ENCODE data around the gene SMIM28.

SMIM28 gene

DNA sequence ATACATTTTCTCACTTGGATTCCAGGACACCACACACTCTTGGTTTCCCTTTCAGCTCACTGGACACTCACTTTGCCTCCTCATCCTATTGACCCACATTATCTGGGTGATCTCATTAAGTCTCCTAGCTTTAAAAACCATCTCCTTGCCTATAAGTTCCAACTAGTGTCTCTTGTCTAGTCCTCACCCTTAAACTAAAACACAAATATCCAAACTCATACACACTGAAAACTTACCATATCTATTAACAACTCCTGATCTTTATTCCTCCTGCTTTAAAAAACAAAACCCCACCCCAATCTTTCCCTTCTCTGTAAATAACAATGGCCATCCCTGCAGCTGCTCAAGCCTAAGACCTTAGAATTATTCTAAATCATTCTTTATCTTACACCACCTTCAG lies 3.5 kb upstream of the SMIM28 start:
- Histone ChIP-seq H2AFZ (ENCODE audit: low read length) (no peak overlapping the region), H3K4me1 (ENCODE audit: insufficient read depth, low read length, poor library complexity, severe bottlenecking) (peaks cover 6% of the 10 kb centered on the region), H3K36me3 (ENCODE audit: insufficient read depth, low read length) (no peaks in the 10 kb centered on the region), H3F3A (ENCODE audit: low read depth) (no peaks in the 10 kb centered on the region), H3K4me3 (ENCODE audit: low read length, poor library complexity, severe bottlenecking) (no peak overlapping the region), H3K9ac (ENCODE audit: low read depth, low read length, poor library complexity, severe bottlenecking) (no peak overlapping the region), H3K79me2 (ENCODE audit: insufficient read depth, low read length) (no peaks in the 10 kb centered on the region), H3K27me3 (ENCODE audit: insufficient read depth, low read length, poor library complexity, severe bottlenecking) (no peaks in the 10 kb centered on the region), H4K20me1 (ENCODE audit: insufficient read depth, low read length, poor library complexity, severe bottlenecking) (no peaks in the 10 kb centered on the region), H3K4me2 (ENCODE audit: low read depth, low read length, poor library complexity, severe bottlenecking) (no peak overlapping the region), H3K9me3 (ENCODE audit: insufficient read depth, low read depth, low read length) (no peaks in the 10 kb centered on the region), H3K9me2 (replicated peaks; ENCODE audit: low read depth, low read length) (no peaks in the 10 kb centered on the region)
- no peak for TF ChIP-seq EZH2phosphoT487 (IDR thresholded peaks at IDR 0.05; ENCODE audit: borderline replicate concordance)
- TF ChIP-seq, protein P1, sequence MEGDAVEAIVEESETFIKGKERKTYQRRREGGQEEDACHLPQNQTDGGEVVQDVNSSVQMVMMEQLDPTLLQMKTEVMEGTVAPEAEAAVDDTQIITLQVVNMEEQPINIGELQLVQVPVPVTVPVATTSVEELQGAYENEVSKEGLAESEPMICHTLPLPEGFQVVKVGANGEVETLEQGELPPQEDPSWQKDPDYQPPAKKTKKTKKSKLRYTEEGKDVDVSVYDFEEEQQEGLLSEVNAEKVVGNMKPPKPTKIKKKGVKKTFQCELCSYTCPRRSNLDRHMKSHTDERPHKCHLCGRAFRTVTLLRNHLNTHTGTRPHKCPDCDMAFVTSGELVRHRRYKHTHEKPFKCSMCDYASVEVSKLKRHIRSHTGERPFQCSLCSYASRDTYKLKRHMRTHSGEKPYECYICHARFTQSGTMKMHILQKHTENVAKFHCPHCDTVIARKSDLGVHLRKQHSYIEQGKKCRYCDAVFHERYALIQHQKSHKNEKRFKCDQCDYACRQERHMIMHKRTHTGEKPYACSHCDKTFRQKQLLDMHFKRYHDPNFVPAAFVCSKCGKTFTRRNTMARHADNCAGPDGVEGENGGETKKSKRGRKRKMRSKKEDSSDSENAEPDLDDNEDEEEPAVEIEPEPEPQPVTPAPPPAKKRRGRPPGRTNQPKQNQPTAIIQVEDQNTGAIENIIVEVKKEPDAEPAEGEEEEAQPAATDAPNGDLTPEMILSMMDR (conservative IDR thresholded peaks at IDR 0.05; ENCODE audit: low read length): no peak

DNA sequence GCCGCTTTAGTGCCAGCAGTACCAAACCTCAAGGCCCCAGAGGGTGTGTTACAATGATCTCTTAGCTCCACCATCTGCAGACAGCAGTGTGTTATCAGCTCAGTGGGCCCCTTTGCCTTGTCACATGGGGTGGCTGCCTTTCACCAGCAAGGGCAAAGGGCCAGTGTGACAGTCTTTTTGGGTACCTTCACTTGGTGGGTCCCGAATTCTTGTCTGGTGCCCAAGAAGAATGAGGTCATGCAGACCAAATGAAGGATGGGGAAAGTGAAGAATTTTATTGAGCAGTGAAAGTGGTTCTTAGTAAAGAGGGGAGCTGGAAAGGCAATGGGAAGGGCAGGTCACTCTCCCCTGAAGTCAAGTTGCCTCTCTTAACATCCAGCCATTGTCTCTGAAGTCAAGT lies 2.9 kb upstream of the SMIM28 start:
- Histone ChIP-seq H3F3A (ENCODE audit: low read depth) (no peaks in the 10 kb centered on the region), H3K9me3 (ENCODE audit: insufficient read depth, low read depth, low read length) (no peaks in the 10 kb centered on the region), H3K4me1 (ENCODE audit: insufficient read depth, low read length, poor library complexity, severe bottlenecking) (peaks cover 6% of the 10 kb centered on the region), H4K20me1 (ENCODE audit: insufficient read depth, low read length, poor library complexity, severe bottlenecking) (no peaks in the 10 kb centered on the region), H3K79me2 (ENCODE audit: insufficient read depth, low read length) (no peaks in the 10 kb centered on the region), H3K27me3 (ENCODE audit: insufficient read depth, low read length, poor library complexity, severe bottlenecking) (no peaks in the 10 kb centered on the region), H3K4me3 (ENCODE audit: low read length, poor library complexity, severe bottlenecking) (no peak overlapping the region), H3K4me2 (ENCODE audit: low read depth, low read length, poor library complexity, severe bottlenecking) (no peak overlapping the region), H3K9me2 (replicated peaks; ENCODE audit: low read depth, low read length) (no peaks in the 10 kb centered on the region), H3K36me3 (ENCODE audit: insufficient read depth, low read length) (no peaks in the 10 kb centered on the region), H2AFZ (ENCODE audit: low read length) (no peak overlapping the region), H3K9ac (ENCODE audit: low read depth, low read length, poor library complexity, severe bottlenecking) (no peak overlapping the region)
- TF ChIP-seq, protein P1 (conservative IDR thresholded peaks at IDR 0.05; ENCODE audit: low read length): no peak
- no peak for TF ChIP-seq EZH2phosphoT487 (IDR thresholded peaks at IDR 0.05; ENCODE audit: borderline replicate concordance)

DNA sequence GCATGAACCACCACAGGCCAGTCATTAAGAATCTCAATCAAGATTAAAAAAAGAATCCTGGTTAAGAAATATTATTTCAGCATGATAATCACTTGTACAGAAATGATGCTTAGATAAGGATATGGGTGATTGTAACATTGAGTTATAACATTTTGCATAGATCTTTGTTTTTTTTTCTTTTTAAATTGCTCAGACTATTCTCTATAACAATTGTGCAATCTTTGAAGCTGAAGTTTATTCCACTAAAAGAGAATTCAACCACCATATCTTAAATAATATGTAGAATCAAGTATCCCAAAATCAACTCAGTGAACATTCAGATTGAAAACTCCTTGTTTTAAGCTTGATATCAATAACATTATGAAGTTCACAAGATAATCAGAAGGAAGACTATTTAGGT lies 663 bp upstream of the SMIM28 start:
- no peaks in the 10 kb centered on the region for H3K9me3 ChIP-seq (ENCODE audit: insufficient read depth, low read depth, low read length)
- H3K79me2 ChIP-seq (ENCODE audit: insufficient read depth, low read length): no peaks in the 10 kb centered on the region
- H3K4me2 ChIP-seq (ENCODE audit: low read depth, low read length, poor library complexity, severe bottlenecking): no peak overlapping the region
- H3K27me3 ChIP-seq (ENCODE audit: insufficient read depth, low read length, poor library complexity, severe bottlenecking): no peaks in the 10 kb centered on the region
- no peak overlapping the region for H2AFZ ChIP-seq (ENCODE audit: low read length)
- peaks cover 6% of the 10 kb centered on the region for H3K4me1 ChIP-seq (ENCODE audit: insufficient read depth, low read length, poor library complexity, severe bottlenecking)
- TF ChIP-seq, protein P1 (conservative IDR thresholded peaks at IDR 0.05; ENCODE audit: low read length): no peak
- TF ChIP-seq EZH2phosphoT487 (IDR thresholded peaks at IDR 0.05; ENCODE audit: borderline replicate concordance): no peak
- no peak overlapping the region for H3K9ac ChIP-seq (ENCODE audit: low read depth, low read length, poor library complexity, severe bottlenecking)
- H4K20me1 ChIP-seq (ENCODE audit: insufficient read depth, low read length, poor library complexity, severe bottlenecking): no peaks in the 10 kb centered on the region
- no peaks in the 10 kb centered on the region for H3F3A ChIP-seq (ENCODE audit: low read depth)
- H3K4me3 ChIP-seq (ENCODE audit: low read length, poor library complexity, severe bottlenecking): no peak overlapping the region
- no peaks in the 10 kb centered on the region for H3K9me2 ChIP-seq (replicated peaks; ENCODE audit: low read depth, low read length)
- no peaks in the 10 kb centered on the region for H3K36me3 ChIP-seq (ENCODE audit: insufficient read depth, low read length)

All from Loucy (cell line).